GM18870 (cell line): ENCODE measurements around the gene HDAC4.

Experiments
- ATAC-seq: cut with Tn5 transposase; IDR thresholded peaks from one replicate; pipeline ENCODE4 v1.9.1; 2021; ENCODE audit warnings: moderate library complexity; ENCODE audit not compliant: unreplicated experiment

The HDAC4 gene

GRCh38 chr2:239006622-239007285 is 394.1 kb downstream of the HDAC4 start:
- ATAC-seq = no peak

DNA sequence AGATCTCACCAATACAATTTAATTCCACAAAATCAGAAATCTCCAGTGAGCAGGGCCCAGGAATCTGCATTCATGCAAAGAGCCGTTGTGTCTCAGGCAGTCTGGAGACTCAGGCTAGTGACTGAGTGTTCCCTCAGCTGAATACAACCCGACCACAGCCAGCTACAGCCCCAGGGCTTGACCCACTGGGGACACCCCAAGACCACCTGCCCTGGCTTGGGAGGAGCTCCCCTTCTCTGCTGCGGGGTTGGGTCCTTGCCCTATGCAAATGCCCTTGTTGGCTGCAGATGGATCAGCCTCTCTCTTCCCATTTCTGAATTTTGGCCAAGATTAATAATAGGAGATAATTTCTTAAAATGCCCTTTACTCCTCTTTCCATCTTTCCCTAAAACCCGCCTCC is 395.2 kb downstream of the HDAC4 start:
- no peak for ATAC-seq

- no peak for ATAC-seq
Observed at GRCh38 chr2:239004274-239005015, 396.4 kb downstream of the HDAC4 start.

DNA sequence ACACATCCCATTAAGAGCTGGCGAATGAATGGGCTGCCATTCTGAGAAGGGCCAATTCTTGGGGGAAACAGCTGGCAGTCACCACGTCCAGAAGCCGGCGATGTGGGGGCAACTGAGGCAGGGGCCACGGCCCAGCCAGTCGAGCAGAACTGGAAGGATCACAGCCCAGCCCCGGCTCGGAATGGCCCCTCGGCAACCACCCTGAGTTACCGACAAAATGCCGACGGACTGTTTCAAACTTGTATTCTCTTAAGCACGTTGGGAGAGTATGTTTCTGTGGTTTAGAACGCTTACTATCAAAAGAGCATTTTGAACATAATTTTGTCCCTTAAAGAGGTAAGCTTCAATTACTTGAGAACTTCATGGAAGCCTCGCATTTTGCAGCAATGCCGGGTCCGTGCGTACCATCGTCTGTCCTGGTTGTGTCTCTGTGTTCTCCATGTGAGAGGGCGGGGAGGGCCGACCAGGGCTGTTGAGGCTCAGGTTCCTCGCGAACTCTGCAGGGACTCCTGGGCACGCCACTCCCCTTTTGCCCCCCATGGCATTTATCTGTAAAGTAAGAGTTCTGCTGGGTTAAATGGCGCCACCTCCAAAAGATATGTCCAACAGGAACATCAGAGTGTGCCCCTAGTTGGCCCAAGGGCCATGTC is 397.1 kb downstream of the HDAC4 start:
- ATAC-seq = no peak

- no peak for ATAC-seq
Observed at GRCh38 chr2:239002954-239003623, 397.7 kb downstream of the HDAC4 start.

- ATAC-seq = no peak
Observed at GRCh38 chr2:239002591-239002953, 398.2 kb downstream of the HDAC4 start.

DNA sequence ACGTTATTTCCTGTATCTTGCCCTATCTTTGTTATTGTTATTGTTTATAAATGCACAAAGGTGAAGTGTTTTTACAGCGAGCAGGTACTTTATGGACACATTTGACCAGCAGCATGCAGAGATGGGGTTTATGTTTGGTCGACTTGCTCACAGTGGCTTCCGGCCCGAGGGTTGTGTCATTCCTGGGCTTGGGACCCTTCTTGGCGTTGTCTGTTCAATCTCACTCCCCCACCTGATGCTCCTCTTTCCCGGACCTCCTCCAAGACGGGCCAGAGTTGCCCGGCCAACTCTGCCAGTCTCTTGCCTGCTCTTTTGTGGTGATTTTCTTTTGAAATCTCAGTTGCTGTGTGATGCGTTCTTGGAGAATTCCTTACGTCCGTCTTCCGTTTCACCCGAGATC is 399.0 kb downstream of the HDAC4 start:
- ATAC-seq = no peak

- no peak for ATAC-seq
Observed at GRCh38 chr2:239000500-239001073, 400.2 kb downstream of the HDAC4 start.

- ATAC-seq = no peak
Observed at GRCh38 chr2:239000089-239000488, 400.7 kb downstream of the HDAC4 start.

GRCh38 chr2:238999291-238999741 is 401.5 kb downstream of the HDAC4 start:
- no peak for ATAC-seq

GRCh38 chr2:238998801-238999200 is 402.0 kb downstream of the HDAC4 start:
- ATAC-seq = no peak
